Tibial nerve (tissue), 4 donors: ENCODE measurements around the gene SLC10A3. TPM values are rescaled to one million over a fixed set of nuclear protein-coding genes. Genes with fewer than 3 reads are reported as not detected.

Experiments
- DNase-seq, 2 donors: peaks; one replicate each; pipeline ENCODE4 v3.0.0-alpha.2; 2019; ENCODE audit warnings: low spot score in 2 of 2
- H3K27ac ChIP-seq, 4 donors: fragments of 200-600 bp; sonication (generic) in 3 of 4; one replicate each; pipeline ENCODE4 v1.5.1; 2017 to 2019; ENCODE audit warnings: mild to moderate bottlenecking in 1 of 4
- H3K27me3 ChIP-seq, 2 donors: fragments of 200-600 bp; sonication (generic) in 1 of 2; one replicate each; pipeline versions ENCODE4 v1.5.1 to v1.6.0; 2017 to 2019
- H3K36me3 ChIP-seq, 3 donors: fragments of 200-600 bp; sonication (generic); one replicate each; pipeline ENCODE4 v1.5.1; 2018 to 2019
- H3K4me1 ChIP-seq, 4 donors: fragments of 200-600 bp; sonication (generic) in 3 of 4; one replicate each; pipeline ENCODE4 v1.5.1; 2017 to 2019
- H3K4me3 ChIP-seq, 4 donors: fragments of 200-600 bp; sonication (generic) in 3 of 4; one replicate each; pipeline ENCODE4 v1.5.1; 2017 to 2019; ENCODE audit warnings: mild to moderate bottlenecking in 1 of 4, moderate library complexity in 1 of 4
- H3K9me3 ChIP-seq, 4 donors: fragments of 200-600 bp; sonication (generic) in 3 of 4; one replicate each; pipeline ENCODE4 v1.5.1; 2017 to 2019
- CTCF ChIP-seq, 5 experiments: fragments of 200-600 bp in 3 of 5; fragments of 450-650 bp in 2 of 5; sonication (generic) in 3 of 5; IDR thresholded peaks; one replicate each; pipeline ENCODE4 v1.5.1; 2016 to 2019; ENCODE audit warnings: antibody characterized with exemption in 5 of 5, mild to moderate bottlenecking in 3 of 5, moderate library complexity in 2 of 5
- EP300 ChIP-seq, 2 donors: sonication (generic); formaldehyde crosslinking; IDR thresholded peaks; one replicate each; pipeline ENCODE4 v1.6.1; 2017; ENCODE audit warnings: antibody characterized with exemption in 2 of 2, mild to moderate bottlenecking in 1 of 2
- POLR2A ChIP-seq, 2 donors: fragments of 450-650 bp; IDR thresholded peaks; one replicate each; pipeline ENCODE4 v1.6.1; 2017; ENCODE audit warnings: antibody characterized with exemption in 2 of 2, mild to moderate bottlenecking in 2 of 2, moderate library complexity in 2 of 2
- WGBS, 2 donors: methylation state at CpG; one replicate each; pipeline ENCODE4 v1.1.5; 2018; 5-methylcytosine and 5-hydroxymethylcytosine counted together
- total RNA-seq, 4 donors: library from RNA; depleted of rRNA; stranded (reverse); fragments of >200 nt; gene quantifications; one replicate each; pipeline ENCODE4 v1.1.0, GENCODE V29; 2016

Gene SLC10A3
- total RNA-seq, 4 donors from 2014 or later, result 17.8 to 40.6 (median 27.0) TPM

GRCh38 chrX:154441984-154442707 is 48.3 kb downstream of the SLC10A3 start:
- no peak for DNase-seq

GRCh38 chrX:154441564-154441963 is 48.9 kb downstream of the SLC10A3 start:
- 78 to 88% methylated on average over 7 to 11 of the region's 11 CpGs for WGBS, 2 donors
- Histone ChIP-seq H3K36me3 (peaks cover 0 to 37% (median 0%) of the 10 kb centered on the region in 3 donors), H3K27ac (no peak overlapping the region), H3K27me3 (no peaks in the 10 kb centered on the region), H3K4me1 (peaks cover 0 to 56% (median 0%) of the 10 kb centered on the region in 4 donors), H3K9me3 (no peaks in the 10 kb centered on the region), H3K4me3 (no peak overlapping the region)
- DNase-seq, result no peak
- TF ChIP-seq EP300 (IDR thresholded peaks at IDR 0.05), result no peak
- no peak for TF ChIP-seq CTCF (IDR thresholded peaks at IDR 0.05)
- no peak for TF ChIP-seq POLR2A (IDR thresholded peaks at IDR 0.05)

More at GRCh38 chrX:154441984-154442707, 48.3 kb downstream of the SLC10A3 start:
- Histone ChIP-seq H3K27ac (no peak overlapping the region), H3K4me1 (peaks cover 0 to 56% (median 0%) of the 10 kb centered on the region in 4 donors), H3K27me3 (no peaks in the 10 kb centered on the region), H3K4me3 (no peak overlapping the region), H3K36me3 (peaks cover 0 to 41% (median 0%) of the 10 kb centered on the region in 3 donors), H3K9me3 (no peaks in the 10 kb centered on the region)
- 72 to 77% methylated on average over 6 to 20 of the region's 21 CpGs for WGBS, 2 donors
- TF ChIP-seq POLR2A (IDR thresholded peaks at IDR 0.05) (no peak), CTCF (IDR thresholded peaks at IDR 0.05) (no peak), EP300 (IDR thresholded peaks at IDR 0.05) (no peak)

- Histone ChIP-seq H3K9me3 (no peaks in the 10 kb centered on the region), H3K27ac (no peak overlapping the region), H3K27me3 (no peaks in the 10 kb centered on the region), H3K4me1 (peaks cover 0 to 55% (median 0%) of the 10 kb centered on the region in 4 donors), H3K36me3 (peaks cover 0 to 34% (median 0%) of the 10 kb centered on the region in 3 donors), H3K4me3 (no peak overlapping the region)
- no peak for DNase-seq
- 84 to 96% methylated on average over 3 to 17 of the region's 17 CpGs for WGBS, 2 donors
- no peak for TF ChIP-seq CTCF (IDR thresholded peaks at IDR 0.05)
- TF ChIP-seq POLR2A (IDR thresholded peaks at IDR 0.05), result no peak
- TF ChIP-seq EP300 (IDR thresholded peaks at IDR 0.05), result no peak
These were observed 49.6 kb downstream of the SLC10A3 start for GRCh38 chrX:154440623-154441357.

- 87 to 100% methylated on average over 1 to 18 of the region's 18 CpGs for WGBS, 2 donors
- Histone ChIP-seq H3K27ac (no peak overlapping the region), H3K4me1 (peaks cover 0 to 45% (median 0%) of the 10 kb centered on the region in 4 donors), H3K9me3 (no peaks in the 10 kb centered on the region), H3K36me3 (peaks cover 0 to 42% (median 0%) of the 10 kb centered on the region in 3 donors), H3K27me3 (no peaks in the 10 kb centered on the region), H3K4me3 (no peak overlapping the region)
- no peak for DNase-seq
- TF ChIP-seq CTCF (IDR thresholded peaks at IDR 0.05), result no peak
- no peak for TF ChIP-seq EP300 (IDR thresholded peaks at IDR 0.05)
- no peak for TF ChIP-seq POLR2A (IDR thresholded peaks at IDR 0.05)
These were observed 50.6 kb downstream of the SLC10A3 start for GRCh38 chrX:154439841-154440240.
